Mesothelial cell of epicardium (in vitro differentiated cells): Measurements from ENCODE around the gene GBF1. TPM values are rescaled to one million over a fixed set of nuclear protein-coding genes. Genes with fewer than 3 reads are reported as not detected.
A peak's percentile ranks its signal among the peaks of the same experiment; 100 is the strongest.

Experiments used
- DNase-seq, 2 experiments: peaks; one replicate each; pipeline ENCODE4 v3.0.0; 2021; ENCODE audit warnings: low spot score in 2 of 2; ENCODE audit not compliant: unreplicated experiment in 2 of 2
- H3K27ac Mint-ChIP-seq: 2 replicates; pipeline ENCODE4 v1.8.0; 2021; ENCODE audit warnings: mixed read lengths
- H3K27me3 Mint-ChIP-seq: 2 replicates; pipeline ENCODE4 v1.8.0; 2021; ENCODE audit warnings: low read depth, mixed read lengths
- H3K36me3 Mint-ChIP-seq: 2 replicates; pipeline ENCODE4 v1.8.0; 2021; ENCODE audit warnings: mixed read lengths
- H3K4me1 Mint-ChIP-seq: 2 replicates; pipeline ENCODE4 v1.8.0; 2021; ENCODE audit warnings: mixed read lengths
- H3K4me3 Mint-ChIP-seq: 2 replicates; pipeline ENCODE4 v1.8.0; 2021; ENCODE audit warnings: mild to moderate bottlenecking, moderate library complexity, mixed read lengths
- H3K9me3 Mint-ChIP-seq: 2 replicates; pipeline ENCODE4 v1.8.0; 2021; ENCODE audit warnings: mixed read lengths
- CTCF ChIP-seq: fragments of 200-600 bp; sonication (generic); IDR thresholded peaks from one replicate; pipeline ENCODE4 v1.5.0; 2021; ENCODE audit warnings: antibody characterized with exemption; ENCODE audit not compliant: unreplicated experiment
- total RNA-seq: library from RNA; stranded (reverse); gene quantifications from 3 replicates; pipeline ENCODE4 v1.2.1, GENCODE V29; 2021

Gene GBF1
- total RNA-seq, 1 donor from 2014 or later = 51.1 TPM

GRCh38 chr10:102411341-102412255, 166.3 kb downstream of the GBF1 start:
- Mint-ChIP-seq H3K4me1 (peaks cover 24% of the 10 kb centered on the region), H3K9me3 (no peaks in the 10 kb centered on the region), H3K27ac (peak overlapping the region; percentile 72)

GRCh38 chr10:102412293-102412692, 167.0 kb downstream of the GBF1 start:
- no peak for DNase-seq
- H3K4me3 Mint-ChIP-seq = no peak overlapping the region
- peaks cover 90% of the 10 kb centered on the region for H3K27me3 Mint-ChIP-seq
- no peak overlapping the region for H3K27ac Mint-ChIP-seq
- TF ChIP-seq CTCF = no peak
- H3K4me1 Mint-ChIP-seq = peaks cover 24% of the 10 kb centered on the region
- no peaks in the 10 kb centered on the region for H3K36me3 Mint-ChIP-seq
- H3K9me3 Mint-ChIP-seq = no peaks in the 10 kb centered on the region

More at GRCh38 chr10:102411341-102412255, 166.3 kb downstream of the GBF1 start:
- Mint-ChIP-seq H3K27me3 (peaks cover 91% of the 10 kb centered on the region), H3K36me3 (no peaks in the 10 kb centered on the region), H3K4me3 (peak overlapping the region; percentile 61)
- no peak for TF ChIP-seq CTCF
- no peak for DNase-seq

GRCh38 chr10:102413053-102413705, 167.8 kb downstream of the GBF1 start:
- no peaks in the 10 kb centered on the region for H3K9me3 Mint-ChIP-seq
- no peak for DNase-seq
- H3K27me3 Mint-ChIP-seq = peaks cover 90% of the 10 kb centered on the region
- no peak overlapping the region for H3K4me3 Mint-ChIP-seq
- no peaks in the 10 kb centered on the region for H3K36me3 Mint-ChIP-seq
- H3K4me1 Mint-ChIP-seq = peaks cover 21% of the 10 kb centered on the region
- TF ChIP-seq CTCF = no peak
- H3K27ac Mint-ChIP-seq = no peak overlapping the region

GRCh38 chr10:102413806-102414561, 168.7 kb downstream of the GBF1 start:
- no peak for TF ChIP-seq CTCF
- Mint-ChIP-seq H3K4me3 (no peak overlapping the region), H3K4me1 (peaks cover 21% of the 10 kb centered on the region), H3K9me3 (no peaks in the 10 kb centered on the region), H3K36me3 (no peaks in the 10 kb centered on the region), H3K27ac (no peak overlapping the region), H3K27me3 (peaks cover 90% of the 10 kb centered on the region)
- DNase-seq = no peak

GRCh38 chr10:102414749-102415148, 169.4 kb downstream of the GBF1 start:
- peaks cover 22% of the 10 kb centered on the region for H3K4me1 Mint-ChIP-seq
- no peak overlapping the region for H3K4me3 Mint-ChIP-seq
- no peaks in the 10 kb centered on the region for H3K9me3 Mint-ChIP-seq
- no peak for TF ChIP-seq CTCF
- no peak overlapping the region for H3K27ac Mint-ChIP-seq
- no peak for DNase-seq
- H3K36me3 Mint-ChIP-seq = no peaks in the 10 kb centered on the region
- peaks cover 91% of the 10 kb centered on the region for H3K27me3 Mint-ChIP-seq
